HAP-1 (cell line): ENCODE data around the gene ESRRG.

Source experiments
- DNase-seq, 2 experiments: peaks; one replicate each; pipeline ENCODE4 v3.0.0-alpha.2; 2016 to 2020; ENCODE audit warnings: low spot score in 2 of 2
- H3K27me3 ChIP-seq: fragments of 250-450 bp; sonication (Bioruptor Pico); 2 replicates; pipeline ENCODE4 v1.5.1; 2020; ENCODE audit warnings: low read depth, mild to moderate bottlenecking, moderate library complexity
- H3K36me3 ChIP-seq: fragments of 250-450 bp; sonication (Bioruptor Pico); replicated peaks from 2 replicates; pipeline ENCODE4 v1.5.1; 2020; ENCODE audit warnings: mild to moderate bottlenecking
- H3K4me1 ChIP-seq: fragments of 250-450 bp; sonication (Bioruptor Pico); 2 replicates; pipeline ENCODE4 v1.5.1; 2020; ENCODE audit warnings: mild to moderate bottlenecking
- H3K4me3 ChIP-seq: fragments of 250-450 bp; sonication (Bioruptor Pico); 2 replicates; pipeline ENCODE4 v1.5.1; 2020; ENCODE audit warnings: mild to moderate bottlenecking, moderate library complexity
- H3K9me3 ChIP-seq: fragments of 250-450 bp; sonication (Bioruptor Pico); 2 replicates; pipeline ENCODE4 v1.5.1; 2020; ENCODE audit warnings: mild to moderate bottlenecking, moderate library complexity
- in situ Hi-C: fragments of 300-500 bp; cut with MboI; formaldehyde crosslinking; loops from 3 replicates; pipeline ENCODE4 v1.14.3; 2020; ENCODE audit warnings: low sequenced_read_pairs, inconsistent platforms, mixed read lengths

Gene ESRRG

GRCh38 chr1:216723274-216723780 is at the start of gene ESRRG:
Gene ESRRG, minus strand, starts transcription at chr1:216723429. Its CDS starts 130 bp downstream, at chr1:216723299.
- no peaks in the 10 kb centered on the region for H3K27me3 ChIP-seq
- H3K36me3 ChIP-seq = no peaks in the 10 kb centered on the region
- DNase-seq = peak; percentile 90 to 91
- in situ Hi-C loops = no loop called here
- H3K9me3 ChIP-seq = no peaks in the 10 kb centered on the region
- peak within 1 kb of the TSS; percentile 35 for H3K4me3 ChIP-seq
- H3K4me1 ChIP-seq = peaks cover 50% of the 10 kb centered on the region

- in situ Hi-C loops = no loop called here
- no peak for DNase-seq
- H3K27me3 ChIP-seq = no peaks in the 10 kb centered on the region
- H3K4me1 ChIP-seq = no peaks in the 10 kb centered on the region
- no peak overlapping the region for H3K4me3 ChIP-seq
- no peaks in the 10 kb centered on the region for H3K9me3 ChIP-seq
- H3K36me3 ChIP-seq = no peaks in the 10 kb centered on the region
Measured at GRCh38 chr1:216771922-216772321, 48.7 kb upstream of the ESRRG start.

GRCh38 chr1:216766633-216767327 is 43.6 kb upstream of the ESRRG start:
- Histone ChIP-seq H3K36me3 (no peaks in the 10 kb centered on the region), H3K4me1 (no peaks in the 10 kb centered on the region; the same call in 1 of the 2 replicates), H3K27me3 (no peaks in the 10 kb centered on the region), H3K9me3 (no peaks in the 10 kb centered on the region), H3K4me3 (no peak overlapping the region)
- DNase-seq = no peak
- in situ Hi-C loops = no loop called here

GRCh38 chr1:216765346-216766300 is 42.4 kb upstream of the ESRRG start:
- H3K9me3 ChIP-seq = no peaks in the 10 kb centered on the region
- peak in 1 of 2 experiments; percentile 4 for DNase-seq
- in situ Hi-C loops = no loop called here
- H3K36me3 ChIP-seq = no peaks in the 10 kb centered on the region
- H3K4me1 ChIP-seq = no peaks in the 10 kb centered on the region; the same call in none of the 2 replicates
- no peak overlapping the region for H3K4me3 ChIP-seq
- no peaks in the 10 kb centered on the region for H3K27me3 ChIP-seq

GRCh38 chr1:216758161-216758560 is 34.9 kb upstream of the ESRRG start:
- no peak for DNase-seq
- Histone ChIP-seq H3K36me3 (no peaks in the 10 kb centered on the region), H3K27me3 (no peaks in the 10 kb centered on the region), H3K4me3 (no peak overlapping the region), H3K4me1 (no peaks in the 10 kb centered on the region; the same call in 1 of the 2 replicates), H3K9me3 (no peaks in the 10 kb centered on the region)
- in situ Hi-C loops = no loop called here

GRCh38 chr1:216757110-216757509 is 33.9 kb upstream of the ESRRG start:
- in situ Hi-C loops = no loop called here
- H3K27me3 ChIP-seq = no peaks in the 10 kb centered on the region

GRCh38 chr1:216750961-216751360 is 27.7 kb upstream of the ESRRG start:
- H3K4me1 ChIP-seq = no peaks in the 10 kb centered on the region
- in situ Hi-C loops = no loop called here
- no peak overlapping the region for H3K4me3 ChIP-seq
- no peaks in the 10 kb centered on the region for H3K27me3 ChIP-seq
- DNase-seq = no peak
- no peaks in the 10 kb centered on the region for H3K36me3 ChIP-seq
- H3K9me3 ChIP-seq = no peaks in the 10 kb centered on the region

More at GRCh38 chr1:216757110-216757509, 33.9 kb upstream of the ESRRG start:
- Histone ChIP-seq H3K36me3 (no peaks in the 10 kb centered on the region), H3K9me3 (no peaks in the 10 kb centered on the region), H3K4me1 (no peaks in the 10 kb centered on the region; the same call in 1 of the 2 replicates), H3K4me3 (no peak overlapping the region)
- no peak for DNase-seq

GRCh38 chr1:216750031-216750627 is 26.9 kb upstream of the ESRRG start:
- in situ Hi-C loops = no loop called here
- Histone ChIP-seq H3K27me3 (no peaks in the 10 kb centered on the region), H3K4me1 (no peaks in the 10 kb centered on the region), H3K36me3 (no peaks in the 10 kb centered on the region), H3K4me3 (no peak overlapping the region), H3K9me3 (no peaks in the 10 kb centered on the region)
- peak; percentile 58 to 79 for DNase-seq

- Histone ChIP-seq H3K4me1 (no peaks in the 10 kb centered on the region), H3K9me3 (no peaks in the 10 kb centered on the region), H3K27me3 (no peaks in the 10 kb centered on the region), H3K36me3 (no peaks in the 10 kb centered on the region), H3K4me3 (no peak overlapping the region)
- DNase-seq = no peak
- in situ Hi-C loops = no loop called here
Measured at GRCh38 chr1:216749232-216749631, 26.0 kb upstream of the ESRRG start.

GRCh38 chr1:216742625-216743024 is 19.4 kb upstream of the ESRRG start:
- in situ Hi-C loops = no loop called here
- Histone ChIP-seq H3K36me3 (no peaks in the 10 kb centered on the region), H3K4me3 (no peak overlapping the region), H3K27me3 (no peaks in the 10 kb centered on the region), H3K9me3 (no peaks in the 10 kb centered on the region), H3K4me1 (peaks cover 26% of the 10 kb centered on the region)
- no peak for DNase-seq

- H3K4me3 ChIP-seq = no peak overlapping the region
- in situ Hi-C loops = no loop called here
- peak; percentile 50 to 99 for DNase-seq
- no peaks in the 10 kb centered on the region for H3K27me3 ChIP-seq
- H3K4me1 ChIP-seq = peaks cover 30% of the 10 kb centered on the region
- no peaks in the 10 kb centered on the region for H3K9me3 ChIP-seq
- H3K36me3 ChIP-seq = no peaks in the 10 kb centered on the region
Measured at GRCh38 chr1:216740331-216740730, 17.1 kb upstream of the ESRRG start.

GRCh38 chr1:216739793-216740192 is 16.6 kb upstream of the ESRRG start:
- Histone ChIP-seq H3K27me3 (no peaks in the 10 kb centered on the region), H3K4me3 (no peak overlapping the region), H3K4me1 (peaks cover 30% of the 10 kb centered on the region), H3K36me3 (no peaks in the 10 kb centered on the region), H3K9me3 (no peaks in the 10 kb centered on the region)
- peak; percentile 46 to 74 for DNase-seq
- in situ Hi-C loops = no loop called here

GRCh38 chr1:216732121-216732520 is 8.9 kb upstream of the ESRRG start:
- no peaks in the 10 kb centered on the region for H3K27me3 ChIP-seq

More at GRCh38 chr1:216732121-216732520, 8.9 kb upstream of the ESRRG start:
- no peaks in the 10 kb centered on the region for H3K36me3 ChIP-seq
- no peak for DNase-seq
- peaks cover 32% of the 10 kb centered on the region for H3K4me1 ChIP-seq
- in situ Hi-C loops = no loop called here
- H3K4me3 ChIP-seq = no peak overlapping the region
- H3K9me3 ChIP-seq = no peaks in the 10 kb centered on the region
